ENCODE results near the gene CCDC87. TPM values are rescaled to one million over a fixed set of nuclear protein-coding genes. Genes with fewer than 3 reads are reported as not detected.

The CCDC87 gene
- total RNA-seq, 4 donors from 2014 or later: 0.27 to 1.2 (median 1.1) TPM

DNA sequence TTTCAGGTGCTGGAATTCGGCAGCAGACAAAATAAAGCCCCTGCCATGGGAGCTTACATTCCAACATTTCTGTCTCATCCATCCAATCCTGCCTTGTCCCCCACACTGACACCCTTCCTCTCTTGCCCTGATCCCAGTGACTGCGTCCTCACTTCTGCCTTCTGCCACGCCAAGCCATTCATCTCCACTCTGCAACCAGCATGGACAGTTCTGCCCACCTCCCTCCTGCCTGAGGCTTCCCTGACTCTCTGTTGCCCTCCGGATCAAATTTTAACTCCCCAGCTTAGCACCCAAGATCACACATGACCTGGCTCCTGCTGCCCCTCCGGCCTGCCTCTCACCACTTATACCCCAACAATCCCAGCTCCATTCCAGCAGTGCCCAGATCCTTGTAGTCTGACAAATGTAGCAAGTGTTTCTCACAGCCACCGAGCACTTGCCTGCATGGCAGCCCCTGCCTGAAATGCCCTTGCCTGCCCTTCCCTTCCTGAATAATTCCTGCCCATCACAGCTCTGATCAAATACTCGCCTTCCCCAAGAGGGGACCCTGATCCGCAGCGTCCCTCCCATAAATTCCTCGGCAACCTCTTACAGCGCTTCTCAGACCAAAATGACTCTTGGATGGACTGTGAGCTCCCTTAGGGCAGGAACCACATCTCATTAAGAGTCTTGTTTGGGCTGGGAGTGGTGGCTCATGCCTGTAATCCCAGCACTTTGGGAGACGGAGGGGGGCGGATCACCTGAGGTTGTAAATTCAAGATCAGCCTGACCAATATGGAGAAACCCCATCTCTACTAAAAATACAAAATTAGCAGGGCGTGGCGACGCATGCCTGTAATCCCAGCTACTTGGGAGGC is 43.9 kb downstream of the CCDC87 start:
- Histone ChIP-seq H3K36me3 (no peaks in the 10 kb centered on the region), H3K4me1 (peaks cover 3 to 36% (median 10%) of the 10 kb centered on the region in 3 donors), H3K9me3 (no peaks in the 10 kb centered on the region), H3K27me3 (no peaks in the 10 kb centered on the region), H3K27ac (no peak overlapping the region), H3K4me3 (no peak overlapping the region)
- TF ChIP-seq POLR2AphosphoS5 (IDR thresholded peaks at IDR 0.05) (no peak), EP300 (IDR thresholded peaks at IDR 0.05) (no peak), POLR2A (IDR thresholded peaks at IDR 0.05) (no peak), CTCF (IDR thresholded peaks at IDR 0.05) (no peak)
- ATAC-seq: no peak
- 40 to 45% methylated on average over 8 to 11 of the region's 16 CpGs for WGBS, 2 donors (ENCODE audit: low coverage in 1 of 2)

- no peak for ATAC-seq
- 29 to 80% methylated on average over 1 to 8 of the region's 11 CpGs for WGBS, 2 donors (ENCODE audit: low coverage in 1 of 2)
- peaks cover 3 to 46% (median 18%) of the 10 kb centered on the region in 3 donors for H3K4me1 ChIP-seq
Measured at GRCh38 chr11:66548041-66548440, 44.8 kb downstream of the CCDC87 start.

GRCh38 chr11:66547662-66548009 is 45.2 kb downstream of the CCDC87 start:
- ATAC-seq: no peak
- no peaks in the 10 kb centered on the region for H3K27me3 ChIP-seq
- peaks cover 0 to 12% of the 10 kb centered on the region in 2 donors for H3K36me3 ChIP-seq
- no peak overlapping the region for H3K4me3 ChIP-seq
- peaks cover 3 to 50% (median 18%) of the 10 kb centered on the region in 3 donors for H3K4me1 ChIP-seq
- H3K27ac ChIP-seq: peak overlapping the region in 2 of 4 donors; percentile 84 to 87
- no peaks in the 10 kb centered on the region for H3K9me3 ChIP-seq
- TF ChIP-seq EP300 (IDR thresholded peaks at IDR 0.05): no peak
- TF ChIP-seq POLR2AphosphoS5 (IDR thresholded peaks at IDR 0.05): no peak
- no peak for TF ChIP-seq POLR2A (IDR thresholded peaks at IDR 0.05)
- no peak for TF ChIP-seq CTCF (IDR thresholded peaks at IDR 0.05)
- WGBS, 2 donors (ENCODE audit: low coverage in 1 of 2): no CpG with 5 or more reads among the region's 5 CpGs

More at GRCh38 chr11:66548041-66548440, 44.8 kb downstream of the CCDC87 start:
- no peak overlapping the region for H3K4me3 ChIP-seq
- peaks cover 0 to 8% of the 10 kb centered on the region in 2 donors for H3K36me3 ChIP-seq
- no peaks in the 10 kb centered on the region for H3K9me3 ChIP-seq
- TF ChIP-seq CTCF (IDR thresholded peaks at IDR 0.05) (no peak), POLR2AphosphoS5 (IDR thresholded peaks at IDR 0.05) (no peak)
- H3K27ac ChIP-seq: peak overlapping the region in 2 of 4 donors; percentile 84 to 87
- H3K27me3 ChIP-seq: no peaks in the 10 kb centered on the region

DNA sequence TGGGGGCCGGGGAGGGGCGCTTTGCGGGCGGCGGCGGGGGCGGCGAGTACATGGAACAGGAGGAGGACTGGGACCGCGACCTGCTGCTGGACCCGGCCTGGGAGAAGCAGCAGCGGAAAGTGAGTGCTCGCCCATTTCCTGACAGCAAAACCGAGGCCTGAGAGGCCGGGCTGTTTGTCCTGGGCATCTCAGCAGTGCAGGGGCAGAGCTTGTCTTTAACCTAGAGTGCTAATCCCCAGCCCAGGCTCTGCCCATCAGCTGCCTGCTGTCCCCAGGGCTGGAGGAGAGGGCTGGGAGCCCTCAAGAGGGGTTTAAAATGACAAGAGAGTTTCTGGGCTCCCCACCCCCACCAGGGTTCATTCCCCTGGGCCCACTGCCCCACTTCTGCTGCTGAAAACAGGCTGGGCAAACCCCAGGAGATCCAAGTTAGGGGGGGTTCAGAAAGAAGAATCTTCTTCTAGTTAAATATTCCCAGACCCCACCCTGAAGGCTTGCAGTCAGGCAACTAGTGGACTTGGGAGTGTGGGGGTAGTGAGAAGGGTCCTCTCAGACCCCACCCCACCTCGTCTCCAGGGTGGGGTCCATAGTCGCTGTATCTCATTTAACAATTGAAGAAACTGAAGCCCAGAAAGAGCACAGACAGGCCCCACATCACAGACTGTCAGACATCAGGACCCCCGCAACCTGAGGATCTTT is 45.7 kb downstream of the CCDC87 start:
- peaks cover 3 to 55% (median 18%) of the 10 kb centered on the region in 3 donors for H3K4me1 ChIP-seq
- WGBS, 2 donors (ENCODE audit: low coverage in 1 of 2): 20 to 52% methylated on average over 1 to 2 of the region's 18 CpGs
- no peaks in the 10 kb centered on the region for H3K27me3 ChIP-seq
- H3K4me3 ChIP-seq: peak overlapping the region in 1 of 2 donors; percentile 91
- peak overlapping the region in 3 of 4 donors; percentile 84 to 87 (median 84) for H3K27ac ChIP-seq
- peaks cover 0 to 17% of the 10 kb centered on the region in 2 donors for H3K36me3 ChIP-seq
- no peak for TF ChIP-seq CTCF (IDR thresholded peaks at IDR 0.05)
- no peak for TF ChIP-seq EP300 (IDR thresholded peaks at IDR 0.05)
- no peak for TF ChIP-seq POLR2A (IDR thresholded peaks at IDR 0.05)
- no peak for TF ChIP-seq POLR2AphosphoS5 (IDR thresholded peaks at IDR 0.05)
- no peaks in the 10 kb centered on the region for H3K9me3 ChIP-seq
- ATAC-seq: no peak
